Measurements from ENCODE around the gene NUP153. TPM values are rescaled to one million over a fixed set of nuclear protein-coding genes. Genes with fewer than 3 reads are reported as not detected.

NUP153 gene
- total RNA-seq, 1 experiment from 2014 or later, result 99.3 TPM

- no peaks in the 10 kb centered on the region; the same call in 1 of the 2 replicates for H3K79me2 ChIP-seq (ENCODE audit: insufficient read depth, low read length)
- no peak overlapping the region for H4K8ac ChIP-seq (replicated peaks; ENCODE audit: insufficient read length, low read depth, low read length)
- no peak overlapping the region for H3K4me3 Mint-ChIP-seq
These were observed 55.9 kb downstream of the NUP153 start for GRCh38 chr6:17650656-17651309.

More at GRCh38 chr6:17650656-17651309, 55.9 kb downstream of the NUP153 start:
- Histone ChIP-seq H4K20me1 (ENCODE audit: control insufficient read depth, insufficient read depth, insufficient read length) (no peaks in the 10 kb centered on the region), H3K27ac (ENCODE audit: insufficient read length, low read depth, low read length) (no peak overlapping the region), H3K14ac (ENCODE audit: insufficient read depth, low read length) (no peak overlapping the region), H3K4me1 (ENCODE audit: insufficient read depth, low read length) (no peaks in the 10 kb centered on the region), H3K27me3 (ENCODE audit: insufficient read depth, low read length) (no peaks in the 10 kb centered on the region), H2BK20ac (ENCODE audit: low read depth, low read length, poor library complexity, severe bottlenecking) (no peak overlapping the region), H4K5ac (ENCODE audit: insufficient read length, low read depth, low read length) (no peak overlapping the region), H3K18ac (ENCODE audit: insufficient read length, low read depth, low read length) (no peak overlapping the region), H2BK15ac (ENCODE audit: low read depth, low read length) (no peak overlapping the region), H3K4ac (ENCODE audit: low read depth, low read length) (no peak overlapping the region), H2AK5ac (ENCODE audit: insufficient read length, low read length) (no peak overlapping the region), H4K91ac (ENCODE audit: insufficient read length, low read depth, low read length) (no peak overlapping the region), H3K23ac (ENCODE audit: insufficient read length, low read depth, low read length) (no peak overlapping the region), H3K23me2 (ENCODE audit: insufficient read length, low read depth, low read length, poor library complexity, severe bottlenecking) (no peaks in the 10 kb centered on the region), H3K9ac (ENCODE audit: extremely low read depth, insufficient read length, low read length) (no peak overlapping the region), H3K9me3 (ENCODE audit: control insufficient read depth, low read depth, low read length) (no peaks in the 10 kb centered on the region), H2AFZ (ENCODE audit: low read length) (no peak overlapping the region), H2BK12ac (ENCODE audit: insufficient read length, low read depth, low read length) (no peak overlapping the region), H2BK120ac (ENCODE audit: low read depth, low read length, poor library complexity, severe bottlenecking) (no peak overlapping the region), H2BK5ac (ENCODE audit: insufficient read length, low read length) (no peak overlapping the region), H3K56ac (ENCODE audit: insufficient read length, low read depth, low read length) (no peak overlapping the region), H3T11ph (ENCODE audit: low read length) (no peak overlapping the region), H3K4me2 (ENCODE audit: insufficient read depth, insufficient read length, low read length) (no peak overlapping the region), H3K79me1 (ENCODE audit: insufficient read depth, low read depth, low read length, poor library complexity, severe bottlenecking) (peaks cover 5% of the 10 kb centered on the region)
- TF ChIP-seq, protein P1, sequence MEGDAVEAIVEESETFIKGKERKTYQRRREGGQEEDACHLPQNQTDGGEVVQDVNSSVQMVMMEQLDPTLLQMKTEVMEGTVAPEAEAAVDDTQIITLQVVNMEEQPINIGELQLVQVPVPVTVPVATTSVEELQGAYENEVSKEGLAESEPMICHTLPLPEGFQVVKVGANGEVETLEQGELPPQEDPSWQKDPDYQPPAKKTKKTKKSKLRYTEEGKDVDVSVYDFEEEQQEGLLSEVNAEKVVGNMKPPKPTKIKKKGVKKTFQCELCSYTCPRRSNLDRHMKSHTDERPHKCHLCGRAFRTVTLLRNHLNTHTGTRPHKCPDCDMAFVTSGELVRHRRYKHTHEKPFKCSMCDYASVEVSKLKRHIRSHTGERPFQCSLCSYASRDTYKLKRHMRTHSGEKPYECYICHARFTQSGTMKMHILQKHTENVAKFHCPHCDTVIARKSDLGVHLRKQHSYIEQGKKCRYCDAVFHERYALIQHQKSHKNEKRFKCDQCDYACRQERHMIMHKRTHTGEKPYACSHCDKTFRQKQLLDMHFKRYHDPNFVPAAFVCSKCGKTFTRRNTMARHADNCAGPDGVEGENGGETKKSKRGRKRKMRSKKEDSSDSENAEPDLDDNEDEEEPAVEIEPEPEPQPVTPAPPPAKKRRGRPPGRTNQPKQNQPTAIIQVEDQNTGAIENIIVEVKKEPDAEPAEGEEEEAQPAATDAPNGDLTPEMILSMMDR (conservative IDR thresholded peaks at IDR 0.05), result no peak
- Mint-ChIP-seq H3K27ac (no peak overlapping the region), H3K9me3 (no peaks in the 10 kb centered on the region), H3K4me1 (no peaks in the 10 kb centered on the region), H3K36me3 (ENCODE audit: insufficient read depth in 1 of 3, low read depth in 3 of 3) (peaks cover 20 to 78% (median 73%) of the 10 kb centered on the region in 3 experiments; a peak in 6 of 7 replicates), H3K27me3 (ENCODE audit: low read depth) (no peaks in the 10 kb centered on the region)
- no CpG with 5 or more reads among the region's 3 CpGs for WGBS (ENCODE audit: extremely low coverage, insufficient read length, low lambda C conversion rate)
- no peak for DNase-seq

Data from H9 (cell line).